ENCODE data around the gene C1QTNF6.

Gene C1QTNF6

GRCh38 chr22:37162221-37163095 is 25.6 kb downstream of the C1QTNF6 start:
- H3K4me3 ChIP-seq (ENCODE audit: low read length): no peak overlapping the region
- no peak for DNase-seq (ENCODE audit: low read depth)
- no peak for TF ChIP-seq CTCF (conservative IDR thresholded peaks at IDR 0.05; ENCODE audit: low read depth, low read length)

- no peak for DNase-seq (ENCODE audit: low read depth)
- no peak for TF ChIP-seq CTCF (conservative IDR thresholded peaks at IDR 0.05; ENCODE audit: low read depth, low read length)
- no peak overlapping the region for H3K4me3 ChIP-seq (ENCODE audit: low read length)
Measured at GRCh38 chr22:37161443-37161842, 26.6 kb downstream of the C1QTNF6 start.

- no peak overlapping the region for H3K4me3 ChIP-seq (ENCODE audit: low read length)
- TF ChIP-seq CTCF (conservative IDR thresholded peaks at IDR 0.05; ENCODE audit: low read depth, low read length): peak; percentile 5
- no peak for DNase-seq (ENCODE audit: low read depth)
Measured at GRCh38 chr22:37160027-37160426, 28.0 kb downstream of the C1QTNF6 start.

- DNase-seq (ENCODE audit: low read depth): no peak
Measured at GRCh38 chr22:37158963-37159290, 29.1 kb downstream of the C1QTNF6 start.

GRCh38 chr22:37157516-37158285 is 30.3 kb downstream of the C1QTNF6 start:
- no peak for TF ChIP-seq CTCF (conservative IDR thresholded peaks at IDR 0.05; ENCODE audit: low read depth, low read length)
- no peak for DNase-seq (ENCODE audit: low read depth)
- no peak overlapping the region for H3K4me3 ChIP-seq (ENCODE audit: low read length)

More at GRCh38 chr22:37158963-37159290, 29.1 kb downstream of the C1QTNF6 start:
- no peak for TF ChIP-seq CTCF (conservative IDR thresholded peaks at IDR 0.05; ENCODE audit: low read depth, low read length)
- H3K4me3 ChIP-seq (ENCODE audit: low read length): no peak overlapping the region

- TF ChIP-seq CTCF (conservative IDR thresholded peaks at IDR 0.05; ENCODE audit: low read depth, low read length): no peak
- no peak overlapping the region for H3K4me3 ChIP-seq (ENCODE audit: low read length)
- no peak for DNase-seq (ENCODE audit: low read depth)
Measured at GRCh38 chr22:37156686-37157435, 31.2 kb downstream of the C1QTNF6 start.

Data from retinal pigment epithelial cell (primary cell).